ENCODE data around the gene FOXO3. TPM values are rescaled to one million over a fixed set of nuclear protein-coding genes. Genes with fewer than 3 reads are reported as not detected.

FOXO3 gene
- total RNA-seq, 1 donor from 2014 or later = 45.2 TPM

DNA sequence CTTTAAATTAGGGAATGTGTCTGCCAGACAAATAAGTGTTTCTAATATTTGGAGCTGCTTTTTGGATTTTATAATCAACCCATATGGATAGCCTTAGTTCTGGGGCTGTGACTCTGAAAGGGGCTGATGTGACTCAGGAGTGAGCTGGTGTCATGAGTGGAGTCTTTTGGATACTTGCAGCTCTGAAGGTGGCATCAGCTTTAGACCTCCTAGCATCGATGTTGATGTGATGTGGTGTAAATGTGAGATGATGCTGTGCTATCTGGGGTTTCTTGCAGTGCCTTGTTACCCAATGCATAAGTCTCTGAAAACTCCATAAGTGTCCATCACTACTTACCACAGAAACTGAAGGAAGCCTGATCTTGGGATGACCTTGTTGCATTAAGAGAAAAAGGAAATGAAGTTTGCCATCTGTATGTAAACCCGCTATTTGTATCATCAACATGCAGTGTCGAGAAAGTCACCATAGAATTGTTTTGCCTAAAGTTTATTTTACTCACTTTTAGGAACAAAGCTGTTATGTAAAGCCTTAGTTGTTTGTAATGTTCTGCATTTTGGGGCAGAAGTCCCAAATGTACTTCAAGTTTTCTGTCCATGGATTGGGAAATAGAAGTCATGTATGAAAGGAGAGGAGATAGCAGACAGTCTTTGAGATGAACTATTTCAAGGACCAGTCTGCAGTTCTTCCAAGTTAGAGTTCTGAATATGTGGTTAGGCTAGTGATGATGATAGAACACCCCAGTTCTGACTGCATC lies 8.0 kb downstream of the FOXO3 start:
- no peaks in the 10 kb centered on the region for H3K27me3 Mint-ChIP-seq
- H3K27ac Mint-ChIP-seq = no peak overlapping the region
- peaks cover 9% of the 10 kb centered on the region for H3K4me1 Mint-ChIP-seq (ENCODE audit: low read depth)
- no peak overlapping the region for H3K4me3 Mint-ChIP-seq (ENCODE audit: low read depth)
- no peaks in the 10 kb centered on the region for H3K9me3 Mint-ChIP-seq (ENCODE audit: low read depth)
- no peak for DNase-seq (ENCODE audit: low spot score, unreplicated experiment)
- TF ChIP-seq CTCF (IDR thresholded peaks at IDR 0.05; ENCODE audit: unreplicated experiment) = no peak
- H3K36me3 Mint-ChIP-seq (ENCODE audit: insufficient read depth) = peaks cover 24% of the 10 kb centered on the region

DNA sequence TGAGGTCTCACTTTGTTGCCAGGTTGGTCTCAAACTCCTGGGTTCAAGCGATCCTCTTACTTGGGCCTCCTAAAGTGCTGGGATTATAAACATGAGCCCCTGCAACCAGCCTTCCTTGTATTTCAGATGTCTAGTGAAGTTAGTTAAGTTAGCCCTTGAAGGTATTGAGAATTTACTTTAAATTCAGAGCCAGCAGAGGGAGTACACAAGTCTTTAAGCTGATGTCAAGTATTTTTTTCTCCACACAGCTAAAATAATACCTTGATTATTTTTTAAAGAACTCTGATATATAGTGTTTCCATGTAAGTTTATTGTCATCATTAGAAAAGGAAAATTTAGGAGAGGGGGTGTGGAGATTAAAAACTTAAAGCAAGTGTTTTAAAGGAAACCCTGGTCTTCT lies 9.8 kb downstream of the FOXO3 start:
- H3K4me1 Mint-ChIP-seq (ENCODE audit: low read depth) = peaks cover 4% of the 10 kb centered on the region
- no peak for DNase-seq (ENCODE audit: low spot score, unreplicated experiment)
- no peak for TF ChIP-seq CTCF (IDR thresholded peaks at IDR 0.05; ENCODE audit: unreplicated experiment)
- H3K27ac Mint-ChIP-seq = no peak overlapping the region
- no peak overlapping the region for H3K4me3 Mint-ChIP-seq (ENCODE audit: low read depth)
- H3K9me3 Mint-ChIP-seq (ENCODE audit: low read depth) = no peaks in the 10 kb centered on the region
- no peaks in the 10 kb centered on the region for H3K27me3 Mint-ChIP-seq
- peaks cover 26% of the 10 kb centered on the region for H3K36me3 Mint-ChIP-seq (ENCODE audit: insufficient read depth)

- no peak for TF ChIP-seq CTCF (IDR thresholded peaks at IDR 0.05; ENCODE audit: unreplicated experiment)
These were observed 13.9 kb downstream of the FOXO3 start for GRCh38 chr6:108574457-108575141.

GRCh38 chr6:108575905-108576494 lies 15.3 kb downstream of the FOXO3 start:
- Mint-ChIP-seq H3K4me3 (ENCODE audit: low read depth) (no peak overlapping the region), H3K27ac (no peak overlapping the region), H3K36me3 (ENCODE audit: insufficient read depth) (peaks cover 20% of the 10 kb centered on the region), H3K9me3 (ENCODE audit: low read depth) (no peaks in the 10 kb centered on the region), H3K27me3 (no peaks in the 10 kb centered on the region), H3K4me1 (ENCODE audit: low read depth) (peaks cover 6% of the 10 kb centered on the region)
- TF ChIP-seq CTCF (IDR thresholded peaks at IDR 0.05; ENCODE audit: unreplicated experiment) = no peak
- no peak for DNase-seq (ENCODE audit: low spot score, unreplicated experiment)

More at GRCh38 chr6:108574457-108575141, 13.9 kb downstream of the FOXO3 start:
- Mint-ChIP-seq H3K9me3 (ENCODE audit: low read depth) (no peaks in the 10 kb centered on the region), H3K36me3 (ENCODE audit: insufficient read depth) (peaks cover 24% of the 10 kb centered on the region), H3K27ac (no peak overlapping the region), H3K4me3 (ENCODE audit: low read depth) (no peak overlapping the region), H3K4me1 (ENCODE audit: low read depth) (peaks cover 6% of the 10 kb centered on the region), H3K27me3 (no peaks in the 10 kb centered on the region)
- no peak for DNase-seq (ENCODE audit: low spot score, unreplicated experiment)

DNA sequence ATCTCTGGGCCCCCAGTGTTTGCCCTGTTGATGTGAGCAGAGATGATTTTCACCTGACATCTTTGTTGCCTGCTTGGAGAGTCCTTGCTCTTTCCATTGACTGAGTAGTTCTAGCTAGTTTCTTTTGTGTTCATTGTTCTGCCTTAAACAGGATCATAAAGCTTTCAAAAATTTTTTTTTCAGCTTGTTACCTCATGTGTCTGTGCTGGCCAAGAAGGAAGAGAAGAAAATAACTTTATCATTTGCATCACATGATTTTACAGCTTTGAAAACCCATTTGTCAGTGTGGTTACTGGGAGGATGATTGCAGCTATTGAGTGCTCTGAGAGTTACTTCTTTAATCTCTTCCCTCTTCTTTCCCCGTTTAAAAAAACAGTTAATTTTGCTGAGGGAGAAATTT lies 16.0 kb downstream of the FOXO3 start:
- Mint-ChIP-seq H3K27ac (no peak overlapping the region), H3K27me3 (no peaks in the 10 kb centered on the region), H3K9me3 (ENCODE audit: low read depth) (no peaks in the 10 kb centered on the region), H3K36me3 (ENCODE audit: insufficient read depth) (peaks cover 17% of the 10 kb centered on the region), H3K4me1 (ENCODE audit: low read depth) (peaks cover 8% of the 10 kb centered on the region), H3K4me3 (ENCODE audit: low read depth) (no peak overlapping the region)
- no peak for TF ChIP-seq CTCF (IDR thresholded peaks at IDR 0.05; ENCODE audit: unreplicated experiment)
- DNase-seq (ENCODE audit: low spot score, unreplicated experiment) = no peak

All from progenitor cell of endocrine pancreas (in vitro differentiated cells).